UCSD-AML1 (cell line): ENCODE results near the gene DAAM1.

Experiments used
- DNase-seq: peaks from one replicate; lab custom pipeline; 2025; ENCODE audit not compliant: unreplicated experiment; lab: John Stamatoyannopoulos, UW

DAAM1 gene

GRCh38 chr14:59188461-59189090 lies at the start of gene DAAM1:
Gene DAAM1, plus strand, starts transcription at chr14:59188667. Its CDS starts 74,811 bp downstream, at chr14:59263478.
- DNase-seq, result peak; percentile 96

DNA sequence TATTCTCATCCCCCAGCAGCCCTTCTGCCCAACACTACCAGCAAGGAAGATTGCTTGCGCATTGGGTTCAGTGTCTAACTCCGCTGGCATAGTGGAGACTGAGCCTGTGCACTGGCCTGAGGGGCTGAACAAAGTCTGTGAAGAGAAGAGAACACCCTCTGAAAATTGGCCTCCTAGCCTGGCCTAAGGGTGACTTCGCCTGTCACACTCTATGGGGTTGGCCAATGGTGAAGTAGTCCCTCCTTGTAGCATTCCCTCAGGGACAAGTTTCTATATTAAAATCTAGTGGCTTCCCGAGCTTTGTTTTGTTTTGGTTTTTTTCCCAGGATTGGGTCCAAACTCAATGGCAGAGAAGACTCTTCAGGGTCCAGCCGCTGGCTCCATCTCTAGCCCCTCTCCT lies 49.1 kb upstream of the DAAM1 start:
- no peak for DNase-seq

GRCh38 chr14:59140106-59140843 lies 48.2 kb upstream of the DAAM1 start:
- no peak for DNase-seq

DNA sequence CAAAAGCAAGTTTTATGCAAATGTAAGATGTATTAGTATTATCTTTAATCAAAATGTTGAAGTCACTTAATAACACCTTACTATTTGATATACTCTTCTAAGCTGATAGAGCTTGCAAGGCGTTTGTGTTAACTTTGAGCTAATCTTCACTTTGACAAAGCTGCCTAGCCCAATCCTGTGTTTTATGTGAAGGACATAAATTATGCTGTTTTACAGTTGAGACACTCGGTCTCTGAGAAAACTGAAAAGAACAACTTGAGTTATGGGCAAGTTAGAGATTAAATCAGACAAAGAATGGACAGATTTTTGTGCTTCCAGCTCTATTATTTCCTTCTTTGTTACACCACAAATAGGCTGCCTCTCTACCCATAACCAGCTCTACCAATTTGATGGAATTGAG lies 42.0 kb upstream of the DAAM1 start:
- DNase-seq, result no peak

- no peak for DNase-seq
These were observed 41.5 kb upstream of the DAAM1 start for GRCh38 chr14:59147007-59147406.

DNA sequence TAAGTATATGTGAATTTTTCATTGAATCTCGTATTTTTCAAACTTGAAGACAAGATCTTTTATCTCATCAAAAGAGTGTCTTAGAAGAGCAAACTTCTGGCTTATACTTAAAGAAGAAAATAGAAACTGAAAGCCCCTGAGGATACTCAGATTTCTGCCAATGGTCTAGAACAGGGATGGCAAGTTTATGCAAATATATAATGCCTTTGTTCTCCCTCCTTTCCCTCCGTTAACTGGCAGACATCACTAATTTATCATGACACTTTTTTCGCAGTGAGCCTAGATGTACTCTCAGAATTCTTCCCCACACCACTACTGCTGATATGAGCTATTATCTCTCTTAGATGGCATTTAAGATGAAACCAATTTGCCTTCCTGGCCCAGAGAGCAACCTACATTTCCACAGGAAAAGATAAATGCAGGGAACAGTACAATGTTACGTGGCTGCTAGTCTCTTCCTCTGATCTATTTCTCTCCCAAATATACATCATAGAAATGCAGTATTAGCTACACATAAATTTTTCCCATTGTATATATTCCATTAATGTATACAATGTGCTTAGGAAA lies 40.0 kb upstream of the DAAM1 start:
- DNase-seq, result no peak

- no peak for DNase-seq
These were observed 37.5 kb upstream of the DAAM1 start for GRCh38 chr14:59150990-59151389.

DNA sequence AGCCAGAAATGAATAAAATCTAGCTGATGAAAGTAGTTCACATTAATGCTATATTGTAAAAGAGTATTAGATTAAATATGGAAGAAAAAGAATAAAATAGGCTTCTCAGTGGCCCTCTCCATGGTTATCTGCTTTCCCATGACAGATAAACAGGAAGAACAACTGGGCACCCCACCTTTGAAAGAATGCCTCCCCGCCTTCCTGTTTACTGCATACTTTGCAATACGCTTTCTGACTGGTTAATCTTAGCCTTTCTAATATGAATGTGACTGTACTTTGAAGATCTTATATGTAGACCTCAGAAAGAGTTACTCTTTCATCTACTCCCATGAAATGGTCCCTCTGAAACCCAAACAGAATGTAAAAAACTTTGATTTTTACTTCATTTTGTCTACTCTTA lies 34.1 kb upstream of the DAAM1 start:
- no peak for DNase-seq

DNA sequence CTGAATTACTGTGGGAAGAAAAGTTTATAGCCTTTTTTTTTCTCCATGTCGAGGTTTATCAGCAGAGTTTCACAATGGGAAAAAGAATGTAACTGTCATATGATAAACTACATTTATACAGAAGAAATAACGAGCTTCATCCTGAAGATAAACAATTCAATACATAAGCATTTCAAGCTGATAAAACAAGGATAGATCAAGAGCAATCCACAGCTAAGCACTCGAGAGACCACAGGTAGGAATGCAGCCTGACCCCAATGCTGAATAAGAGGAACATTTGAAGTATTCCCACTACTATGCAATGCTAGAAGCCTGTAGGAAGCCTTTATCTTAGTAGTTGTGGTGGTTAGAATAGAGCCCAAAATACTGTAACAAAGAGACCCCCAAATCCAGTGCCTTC lies 32.6 kb upstream of the DAAM1 start:
- no peak for DNase-seq

DNA sequence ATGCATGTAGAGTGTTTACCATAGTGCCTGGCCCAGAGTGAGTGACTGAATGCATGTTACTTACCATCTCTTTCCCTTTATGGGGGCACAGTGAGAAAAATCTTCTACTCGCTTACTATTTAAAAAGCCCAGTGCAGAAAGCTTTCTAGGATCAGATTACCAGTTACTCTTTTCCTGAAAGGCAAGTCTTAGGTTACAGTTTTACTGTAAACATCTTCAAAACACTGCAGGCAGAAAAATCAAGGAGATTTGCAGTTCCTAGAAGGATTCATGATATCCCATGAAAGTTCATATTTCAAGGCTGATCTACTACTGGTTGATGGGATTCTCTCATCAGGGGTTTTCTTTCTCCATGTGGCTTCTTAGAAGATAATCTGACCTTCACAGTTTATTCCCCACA lies 29.3 kb upstream of the DAAM1 start:
- no peak for DNase-seq

GRCh38 chr14:59160506-59160905 lies 28.0 kb upstream of the DAAM1 start:
- DNase-seq, result no peak

GRCh38 chr14:59161561-59162175 lies 26.8 kb upstream of the DAAM1 start:
- peak; percentile 36 for DNase-seq

- no peak for DNase-seq
These were observed 22.2 kb upstream of the DAAM1 start for GRCh38 chr14:59166258-59166657.

- DNase-seq, result no peak
These were observed 13.1 kb upstream of the DAAM1 start for GRCh38 chr14:59175404-59175803.

GRCh38 chr14:59176765-59177164 lies 11.7 kb upstream of the DAAM1 start:
- no peak for DNase-seq

- DNase-seq, result no peak
These were observed 11.2 kb upstream of the DAAM1 start for GRCh38 chr14:59177262-59177661.

DNA sequence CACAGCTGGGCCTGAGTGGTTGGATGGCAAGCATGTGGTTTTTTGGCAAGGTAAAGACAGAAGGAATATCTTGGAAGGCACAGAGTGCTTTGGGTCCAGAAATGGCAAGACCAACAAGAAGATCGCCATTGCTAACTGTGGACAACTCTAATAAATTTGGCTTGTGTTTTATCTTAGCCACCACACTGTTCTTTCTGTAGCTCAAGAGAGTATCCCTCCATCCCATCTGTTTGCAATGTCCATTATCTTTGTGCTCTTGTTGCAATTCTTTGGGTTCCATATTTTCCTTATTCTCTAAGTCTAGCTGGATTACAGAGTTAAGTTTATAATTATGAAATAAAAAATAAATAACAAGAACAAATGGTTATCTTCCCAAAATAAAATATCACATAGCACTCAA lies 6.7 kb upstream of the DAAM1 start:
- no peak for DNase-seq

GRCh38 chr14:59182641-59183040 lies 5.8 kb upstream of the DAAM1 start:
- DNase-seq, result no peak

- no peak for DNase-seq
These were observed 5.3 kb upstream of the DAAM1 start for GRCh38 chr14:59183150-59183549.

- no peak for DNase-seq
These were observed 4.1 kb upstream of the DAAM1 start for GRCh38 chr14:59184396-59184795.

- no peak for DNase-seq
These were observed 2.8 kb upstream of the DAAM1 start for GRCh38 chr14:59185676-59186075.

- no peak for DNase-seq
These were observed 2.2 kb upstream of the DAAM1 start for GRCh38 chr14:59186306-59186705.
